Measurements from ENCODE around the gene PPP1R14D. TPM values are rescaled to one million over a fixed set of nuclear protein-coding genes. Genes with fewer than 3 reads are reported as not detected.

PPP1R14D gene
- total RNA-seq, 1 experiment from 2014 or later = 2.5 TPM

DNA sequence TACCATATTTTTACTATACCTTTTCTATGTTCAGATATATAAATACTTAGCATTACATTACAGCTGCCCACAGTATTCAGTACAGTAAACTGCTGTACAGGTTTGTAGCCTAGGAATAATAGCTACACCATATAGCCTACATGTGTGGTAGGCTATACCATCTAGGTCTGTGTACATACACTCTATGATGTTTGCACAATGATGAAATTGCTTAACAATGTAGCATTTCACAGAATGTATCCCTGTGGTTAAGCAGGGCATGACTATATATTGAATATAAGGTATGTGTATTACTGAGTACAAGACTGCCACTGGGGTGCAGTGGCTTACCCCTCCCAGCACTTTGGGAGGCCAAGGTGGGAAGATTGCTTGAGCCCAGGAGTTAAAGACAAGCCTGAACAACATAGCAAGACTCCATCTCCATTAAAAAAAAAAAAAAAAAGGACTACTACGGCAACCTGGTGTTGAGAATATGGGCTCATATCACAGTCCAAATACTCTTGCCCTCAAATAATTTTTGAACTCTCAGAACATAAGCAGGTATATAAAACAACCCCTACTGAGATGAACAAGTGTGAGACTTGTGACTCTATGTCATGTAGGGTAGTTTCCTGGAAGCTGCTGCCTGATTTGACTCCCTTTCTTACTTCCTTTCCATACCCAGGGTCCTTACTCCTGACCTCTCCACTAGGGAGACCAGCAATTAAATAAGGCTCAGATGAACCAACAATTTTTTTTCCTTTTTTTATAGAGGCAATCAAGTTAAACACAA, 4.8 kb downstream of the PPP1R14D start:
- DNase-seq (ENCODE audit: low spot score) = peak; percentile 75

DNA sequence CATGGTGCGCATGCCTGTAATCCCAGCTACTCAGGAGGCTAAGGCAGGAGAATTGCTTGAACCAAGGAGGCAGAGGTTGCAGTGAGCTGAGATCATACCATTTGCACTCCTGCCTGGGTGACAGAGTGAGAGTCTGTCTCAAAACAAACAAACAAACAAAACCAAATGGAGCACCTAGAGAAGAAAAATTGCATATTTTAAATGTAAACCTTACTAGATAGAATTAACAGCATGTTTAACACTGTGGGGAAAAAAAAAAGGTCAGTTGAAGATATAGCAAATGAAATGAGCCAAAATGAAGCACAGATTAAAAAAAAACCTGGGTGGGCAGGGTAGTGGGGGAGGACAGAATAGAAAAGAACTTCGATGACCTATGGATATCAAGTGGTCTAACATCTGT, 7.3 kb downstream of the PPP1R14D start:
- DNase-seq (ENCODE audit: low spot score) = no peak

- DNase-seq (ENCODE audit: low spot score) = no peak
Measured at GRCh38 chr15:40819048-40819447, 9.5 kb downstream of the PPP1R14D start.

DNA sequence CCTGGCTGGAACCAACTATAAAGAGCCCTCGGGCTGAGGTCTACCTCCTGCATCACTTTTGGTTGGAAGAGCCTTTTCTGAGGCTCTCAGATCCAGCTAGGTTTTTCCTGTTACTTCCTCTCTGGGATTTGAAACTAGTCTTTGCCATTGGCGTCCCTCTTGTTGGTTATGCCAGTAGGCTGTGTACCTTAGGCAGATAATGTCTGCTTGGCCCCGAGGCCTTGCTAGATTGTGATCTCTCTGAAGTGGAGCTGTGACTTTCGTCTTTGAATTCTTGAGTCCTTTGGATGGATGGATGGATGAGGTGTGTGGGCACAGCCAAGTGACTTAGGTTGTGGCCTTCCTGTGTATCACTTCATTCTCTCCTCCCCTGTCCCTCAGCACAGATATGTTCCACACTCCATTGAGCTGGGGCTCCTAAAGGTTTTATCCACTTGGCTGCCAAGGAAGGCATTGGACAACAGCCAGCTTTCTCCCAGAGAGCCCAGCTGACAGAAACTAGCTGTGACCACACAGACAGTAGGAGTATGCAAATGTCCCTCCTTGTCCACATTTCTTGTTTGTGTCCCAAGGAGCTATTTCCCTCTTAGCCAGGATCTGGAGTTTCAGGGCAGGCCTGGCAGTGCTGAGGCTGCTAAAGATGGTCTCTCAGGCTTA, 13.3 kb downstream of the PPP1R14D start:
- DNase-seq (ENCODE audit: low spot score) = no peak

GRCh38 chr15:40812721-40813425, 15.6 kb downstream of the PPP1R14D start:
- no peak for DNase-seq (ENCODE audit: low spot score)

DNA sequence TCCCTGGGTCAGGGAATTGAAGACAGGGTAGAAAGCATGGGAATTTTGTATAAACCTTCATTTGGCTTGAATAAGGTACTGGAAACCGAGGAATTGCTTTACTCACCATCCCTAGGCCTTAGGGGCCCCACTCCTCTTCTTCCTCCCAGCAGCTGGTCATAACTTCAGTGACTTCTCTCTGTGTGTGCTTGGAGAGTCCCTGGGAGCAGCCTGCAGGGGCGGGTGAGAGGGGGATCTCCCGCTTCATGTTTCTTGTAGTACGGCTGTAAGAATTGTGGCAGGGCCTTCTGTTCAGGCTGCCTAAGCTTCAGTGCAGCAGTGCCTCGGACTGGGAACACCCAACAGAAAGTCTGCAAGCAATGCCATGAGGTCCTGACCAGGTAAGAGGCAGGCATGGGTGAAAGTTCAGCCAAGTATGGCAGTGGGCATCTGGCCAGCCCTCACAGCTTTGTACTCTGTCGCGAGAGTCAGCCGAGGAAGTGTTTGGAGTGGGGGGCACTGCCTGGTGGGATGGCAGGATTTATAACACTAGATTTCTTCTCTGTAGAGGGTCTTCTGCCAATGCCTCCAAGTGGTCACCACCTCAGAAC, 19.6 kb downstream of the PPP1R14D start:
- DNase-seq (ENCODE audit: low spot score) = no peak

- DNase-seq (ENCODE audit: low spot score) = no peak
Measured at GRCh38 chr15:40807888-40808461, 20.5 kb downstream of the PPP1R14D start.

- peak; percentile 99 for DNase-seq (ENCODE audit: low spot score)
Measured at GRCh38 chr15:40807028-40807887, 21.2 kb downstream of the PPP1R14D start, which contains the start of the genes DNAJC17 and ZFYVE19. TSS of gene DNAJC17 (minus strand) at chr15:40807473. CDS start at chr15:40807446, 27 bp downstream. TSS of gene ZFYVE19 (plus strand) at chr15:40807089. CDS start at chr15:40807590, 501 bp downstream.

GRCh38 chr15:40806672-40807027, 21.9 kb downstream of the PPP1R14D start:
- no peak for DNase-seq (ENCODE audit: low spot score)

- DNase-seq (ENCODE audit: low spot score) = no peak
Measured at GRCh38 chr15:40803688-40804087, 24.8 kb downstream of the PPP1R14D start.

DNA sequence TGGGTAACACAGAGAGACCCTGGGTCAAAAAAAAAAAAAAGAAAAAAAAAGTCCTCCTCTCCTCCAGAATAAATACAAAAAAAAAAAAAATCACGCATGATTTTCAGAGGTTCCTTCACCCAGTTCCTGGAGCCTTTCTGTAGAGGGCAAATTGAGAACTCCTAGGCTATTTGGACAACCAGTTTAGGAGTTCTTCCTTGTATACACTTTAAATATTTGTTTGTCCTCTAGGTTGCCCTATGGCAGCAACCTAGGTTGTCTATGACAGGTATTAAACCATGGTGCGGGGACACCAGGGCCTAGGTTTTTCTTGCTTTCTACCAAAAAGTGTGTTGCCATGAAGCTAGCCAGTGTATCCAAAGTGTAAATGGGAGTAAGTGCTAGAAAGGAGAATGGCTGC, 25.4 kb downstream of the PPP1R14D start:
- DNase-seq (ENCODE audit: low spot score) = no peak

- DNase-seq (ENCODE audit: low spot score) = no peak
Measured at GRCh38 chr15:40799523-40799922, 29.0 kb downstream of the PPP1R14D start.

DNA sequence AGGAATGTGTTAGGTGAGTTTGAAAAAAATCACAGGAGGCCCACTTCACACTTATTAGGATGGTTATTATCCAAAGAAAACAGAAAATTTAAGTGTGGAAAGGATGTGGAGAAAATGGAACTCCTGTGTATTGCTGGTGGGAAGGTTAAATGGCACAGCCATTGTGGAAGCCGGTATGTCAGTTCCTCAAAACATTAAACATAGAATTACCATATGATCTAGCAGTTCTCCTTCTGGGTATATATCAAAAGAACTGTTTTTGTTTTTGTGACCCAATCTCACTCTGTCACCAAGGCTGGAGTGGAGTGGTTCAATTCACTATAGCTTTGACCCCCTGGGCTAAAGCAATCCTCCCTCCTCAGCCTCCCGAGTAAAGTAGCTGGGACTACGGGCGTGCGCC, 32.0 kb downstream of the PPP1R14D start:
- DNase-seq (ENCODE audit: low spot score) = no peak

GRCh38 chr15:40796041-40796440, 32.5 kb downstream of the PPP1R14D start:
- DNase-seq (ENCODE audit: low spot score) = peak; percentile 55

GRCh38 chr15:40793216-40793989, 35.1 kb downstream of the PPP1R14D start:
- DNase-seq (ENCODE audit: low spot score) = peak; percentile 96

DNA sequence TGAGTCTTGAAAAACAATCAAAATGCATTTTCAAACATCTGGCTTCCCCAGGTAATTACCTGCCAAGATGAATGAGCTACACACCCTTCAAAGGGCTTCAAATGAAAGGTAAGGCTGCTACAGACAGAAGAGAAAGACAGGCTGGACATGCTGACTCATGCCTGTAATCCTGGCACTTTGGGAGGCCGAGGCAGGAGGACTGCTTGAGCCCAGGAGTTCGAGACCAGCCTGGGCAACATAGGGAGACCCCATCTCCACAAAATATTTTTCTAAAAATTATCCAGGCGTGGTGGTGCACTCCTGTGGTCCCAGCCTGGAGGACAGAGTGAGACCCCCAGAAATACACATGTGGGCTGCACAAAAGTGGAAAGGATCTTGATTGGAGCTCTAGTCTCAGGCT, 36.1 kb downstream of the PPP1R14D start:
- no peak for DNase-seq (ENCODE audit: low spot score)

GRCh38 chr15:40790718-40791117, 37.8 kb downstream of the PPP1R14D start:
- DNase-seq (ENCODE audit: low spot score) = no peak

GRCh38 chr15:40789999-40790398, 38.5 kb downstream of the PPP1R14D start:
- DNase-seq (ENCODE audit: low spot score) = no peak

GRCh38 chr15:40789119-40789518, 39.4 kb downstream of the PPP1R14D start:
- DNase-seq (ENCODE audit: low spot score) = no peak

GRCh38 chr15:40787991-40788390, 40.5 kb downstream of the PPP1R14D start:
- no peak for DNase-seq (ENCODE audit: low spot score)
